ENCODE results near the gene MSTO1. TPM values are rescaled to one million over a fixed set of nuclear protein-coding genes. Genes with fewer than 3 reads are reported as not detected.
"Not testable (repeated sequence)": the region's sequence is repeated elsewhere in the genome, so short reads cannot be mapped to it uniquely, and the experiment has no call there.

Gene MSTO1
- total RNA-seq, 4 donors from 2014 or later, result 5.7 to 13.4 (median 11.2) TPM

GRCh38 chr1:155622191-155622590, 12.2 kb downstream of the MSTO1 start:
- Histone ChIP-seq H3K27ac (replicated peaks in 1 of 4) (no peak overlapping the region), H3K36me3 (no peaks in the 10 kb centered on the region), H3K27me3 (no peaks in the 10 kb centered on the region), H3K4me3 (no peak overlapping the region), H3K4me1 (no peaks in the 10 kb centered on the region), H3K9me3 (no peaks in the 10 kb centered on the region)
- TF ChIP-seq EP300 (IDR thresholded peaks at IDR 0.05) (no peak), POLR2A (IDR thresholded peaks at IDR 0.05; ENCODE audit: low read depth) (no peak), POLR2AphosphoS5 (IDR thresholded peaks at IDR 0.05) (no peak)
- TF ChIP-seq, protein P1, sequence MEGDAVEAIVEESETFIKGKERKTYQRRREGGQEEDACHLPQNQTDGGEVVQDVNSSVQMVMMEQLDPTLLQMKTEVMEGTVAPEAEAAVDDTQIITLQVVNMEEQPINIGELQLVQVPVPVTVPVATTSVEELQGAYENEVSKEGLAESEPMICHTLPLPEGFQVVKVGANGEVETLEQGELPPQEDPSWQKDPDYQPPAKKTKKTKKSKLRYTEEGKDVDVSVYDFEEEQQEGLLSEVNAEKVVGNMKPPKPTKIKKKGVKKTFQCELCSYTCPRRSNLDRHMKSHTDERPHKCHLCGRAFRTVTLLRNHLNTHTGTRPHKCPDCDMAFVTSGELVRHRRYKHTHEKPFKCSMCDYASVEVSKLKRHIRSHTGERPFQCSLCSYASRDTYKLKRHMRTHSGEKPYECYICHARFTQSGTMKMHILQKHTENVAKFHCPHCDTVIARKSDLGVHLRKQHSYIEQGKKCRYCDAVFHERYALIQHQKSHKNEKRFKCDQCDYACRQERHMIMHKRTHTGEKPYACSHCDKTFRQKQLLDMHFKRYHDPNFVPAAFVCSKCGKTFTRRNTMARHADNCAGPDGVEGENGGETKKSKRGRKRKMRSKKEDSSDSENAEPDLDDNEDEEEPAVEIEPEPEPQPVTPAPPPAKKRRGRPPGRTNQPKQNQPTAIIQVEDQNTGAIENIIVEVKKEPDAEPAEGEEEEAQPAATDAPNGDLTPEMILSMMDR (IDR thresholded peaks at IDR 0.05), result no peak
- intact Hi-C loops (cut with DNase I), result no loop called here
- DNase-seq (ENCODE audit: extremely low spot score), result no peak
- WGBS, result 95% methylated on average over 2 of the region's 2 CpGs

DNA sequence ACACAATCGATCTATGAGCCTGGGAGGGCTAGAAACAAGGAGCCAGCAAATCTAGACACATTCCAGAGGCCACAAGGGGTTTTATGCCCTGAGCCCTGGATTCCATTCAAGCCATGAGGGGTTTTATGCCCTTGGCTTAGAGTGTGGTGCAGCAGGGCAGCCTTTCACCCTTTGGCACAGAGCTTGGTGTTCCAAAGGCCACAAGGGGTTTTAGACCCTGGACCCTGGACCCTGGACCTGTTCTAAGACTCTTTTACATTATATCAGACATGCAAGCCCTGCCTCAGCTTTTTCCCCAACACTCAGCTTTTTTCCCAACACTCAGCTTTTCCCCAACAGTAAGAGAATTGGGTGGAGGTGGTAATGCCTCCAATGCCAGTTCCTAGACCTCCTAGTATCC, 13.3 kb downstream of the MSTO1 start:
- TF ChIP-seq POLR2A (IDR thresholded peaks at IDR 0.05; ENCODE audit: low read depth) (no peak), POLR2AphosphoS5 (IDR thresholded peaks at IDR 0.05) (no peak), EP300 (IDR thresholded peaks at IDR 0.05) (no peak)
- TF ChIP-seq, protein P1 (IDR thresholded peaks at IDR 0.05), result no peak
- Histone ChIP-seq H3K27me3 (no peaks in the 10 kb centered on the region), H3K4me1 (no peaks in the 10 kb centered on the region), H3K27ac (replicated peaks in 1 of 4) (no peak overlapping the region), H3K36me3 (no peaks in the 10 kb centered on the region), H3K4me3 (no peak overlapping the region), H3K9me3 (no peaks in the 10 kb centered on the region)
- DNase-seq (ENCODE audit: extremely low spot score), result no peak
- intact Hi-C loops (cut with DNase I), result no loop called here
- WGBS, result 88% methylated on average over 1 of the region's 1 CpG

GRCh38 chr1:155626428-155626827, 16.4 kb downstream of the MSTO1 start:
- H3K27me3 ChIP-seq; H3K4me1 ChIP-seq; H3K4me3 ChIP-seq; intact Hi-C loops (cut with DNase I); DNase-seq (ENCODE audit: extremely low spot score); H3K36me3 ChIP-seq; H3K27ac ChIP-seq (replicated peaks in 1 of 4); H3K9me3 ChIP-seq: not testable (repeated sequence)
- WGBS, result 92% methylated on average over 7 of the region's 7 CpGs

DNA sequence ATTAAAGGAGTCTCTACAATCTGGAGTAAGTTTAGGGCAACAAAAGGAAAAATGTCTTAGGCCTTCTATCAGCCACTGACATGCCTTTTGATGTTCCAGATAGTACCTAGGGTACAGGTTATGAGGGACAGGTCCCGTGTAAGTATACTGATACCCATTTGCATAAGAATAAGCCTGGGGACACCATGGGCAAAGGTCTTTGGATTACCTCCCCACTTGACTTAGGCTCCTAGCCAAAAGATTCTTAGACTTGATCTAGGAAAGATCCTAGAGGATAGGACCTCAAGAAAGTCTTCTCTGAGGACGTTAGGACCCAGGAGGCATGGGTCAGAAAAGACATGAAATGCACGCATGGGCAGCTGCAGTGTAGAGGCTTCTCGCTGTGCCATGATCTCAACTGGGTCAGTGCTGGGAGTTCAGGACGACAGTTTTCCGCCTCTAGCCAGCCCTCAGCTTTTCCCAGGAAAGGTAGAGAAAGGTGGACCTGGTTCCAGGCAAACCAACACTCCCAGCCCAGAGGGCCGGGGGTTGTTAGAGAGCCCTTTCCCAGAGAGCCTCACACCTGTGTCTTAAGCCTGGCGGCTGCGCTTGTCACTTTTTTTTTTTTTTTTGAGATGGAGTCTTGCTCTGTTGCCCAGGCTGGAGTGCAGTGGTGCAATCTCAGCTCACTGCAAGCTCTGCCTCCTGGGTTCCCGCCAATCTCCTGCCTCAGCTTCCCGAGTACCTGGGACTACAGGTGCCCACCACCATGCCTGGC, 26.6 kb downstream of the MSTO1 start:
- Histone ChIP-seq H3K27me3 (no peaks in the 10 kb centered on the region), H3K36me3 (no peaks in the 10 kb centered on the region), H3K9me3 (no peaks in the 10 kb centered on the region), H3K27ac (replicated peaks in 1 of 4) (no peak overlapping the region), H3K4me1 (peaks cover 0 to 4% (median 0%) of the 10 kb centered on the region in 4 donors), H3K4me3 (no peak overlapping the region)
- 94% methylated on average over 11 of the region's 11 CpGs for WGBS
- no peak for DNase-seq (ENCODE audit: extremely low spot score)
- intact Hi-C loops (cut with DNase I), result no loop called here
- no peak for TF ChIP-seq POLR2A (IDR thresholded peaks at IDR 0.05; ENCODE audit: low read depth)
- TF ChIP-seq, protein P1 (IDR thresholded peaks at IDR 0.05), result no peak
- no peak for TF ChIP-seq POLR2AphosphoS5 (IDR thresholded peaks at IDR 0.05)
- TF ChIP-seq EP300 (IDR thresholded peaks at IDR 0.05), result no peak

GRCh38 chr1:155640367-155640766, 30.3 kb downstream of the MSTO1 start:
- H3K27ac ChIP-seq (replicated peaks in 1 of 4), result no peak overlapping the region
- intact Hi-C loops (cut with DNase I), result no loop called here
- peaks cover 0 to 6% (median 2%) of the 10 kb centered on the region in 4 donors for H3K9me3 ChIP-seq
- peaks cover 0 to 9% (median 7%) of the 10 kb centered on the region in 4 donors for H3K4me1 ChIP-seq
- DNase-seq (ENCODE audit: extremely low spot score), result no peak
- no peaks in the 10 kb centered on the region for H3K36me3 ChIP-seq
- no peak overlapping the region for H3K4me3 ChIP-seq
- no peaks in the 10 kb centered on the region for H3K27me3 ChIP-seq
- TF ChIP-seq, protein P1 (IDR thresholded peaks at IDR 0.05), result no peak

DNA sequence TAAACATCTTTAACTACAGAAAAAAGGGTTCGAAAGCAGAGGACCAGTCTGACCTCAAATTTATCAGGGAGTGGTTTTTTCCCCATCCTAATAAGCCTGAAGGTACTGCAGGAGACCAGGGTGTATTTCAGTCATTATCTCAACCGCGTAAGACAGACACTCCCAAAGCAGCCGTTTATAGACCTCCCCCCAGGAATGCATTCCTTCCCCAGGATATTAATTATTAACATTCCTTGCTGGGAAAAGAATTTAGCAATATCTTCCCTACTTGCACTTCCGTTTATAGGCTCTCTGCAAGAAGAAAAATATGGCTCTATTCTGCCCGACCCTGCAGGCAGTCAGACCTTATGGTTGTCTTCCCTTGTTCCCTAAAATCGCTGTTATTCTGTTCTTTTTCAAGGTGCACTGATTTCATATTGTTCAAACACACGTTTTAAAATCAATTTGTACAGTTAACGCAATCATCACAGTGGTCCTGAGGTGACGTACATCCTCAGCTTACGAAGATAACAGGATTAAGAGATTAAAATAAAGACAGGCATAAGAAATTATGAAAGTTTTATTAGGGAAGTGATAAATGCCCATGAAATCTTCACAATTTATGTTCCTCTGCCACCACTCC, 32.7 kb downstream of the MSTO1 start:
- H3K36me3 ChIP-seq; DNase-seq (ENCODE audit: extremely low spot score); H3K4me3 ChIP-seq; intact Hi-C loops (cut with DNase I); H3K27ac ChIP-seq (replicated peaks in 1 of 4); H3K27me3 ChIP-seq; H3K9me3 ChIP-seq: not testable (repeated sequence)
- peaks cover 5 to 19% (median 15%) of the 10 kb centered on the region in 4 donors for H3K4me1 ChIP-seq
- WGBS, result 83% methylated on average over 11 of the region's 11 CpGs

Data from esophagus muscularis mucosa (tissue), 4 donors.